ENCODE data around the gene SPACA7.

DNA sequence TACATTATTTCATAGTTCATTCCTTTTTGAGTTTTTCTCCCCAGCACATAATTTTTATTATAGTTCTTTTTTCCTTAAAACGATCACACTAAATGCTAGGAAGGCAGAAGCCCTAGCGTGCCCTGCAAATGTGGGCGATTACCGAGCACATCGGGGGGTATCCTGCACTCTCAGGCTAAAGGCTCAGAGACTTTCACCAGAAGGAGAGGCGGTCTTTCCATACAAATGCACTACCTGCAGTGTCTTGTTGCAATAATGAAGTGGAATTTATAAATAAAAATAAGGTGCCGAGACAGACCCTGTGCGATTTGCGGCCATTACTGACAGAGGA, 29.3 kb upstream of the SPACA7 start:
- no peak for TF ChIP-seq POLR2AphosphoS5 (IDR thresholded peaks at IDR 0.05; ENCODE audit: low read depth, low read length)
- TF ChIP-seq, protein P1, sequence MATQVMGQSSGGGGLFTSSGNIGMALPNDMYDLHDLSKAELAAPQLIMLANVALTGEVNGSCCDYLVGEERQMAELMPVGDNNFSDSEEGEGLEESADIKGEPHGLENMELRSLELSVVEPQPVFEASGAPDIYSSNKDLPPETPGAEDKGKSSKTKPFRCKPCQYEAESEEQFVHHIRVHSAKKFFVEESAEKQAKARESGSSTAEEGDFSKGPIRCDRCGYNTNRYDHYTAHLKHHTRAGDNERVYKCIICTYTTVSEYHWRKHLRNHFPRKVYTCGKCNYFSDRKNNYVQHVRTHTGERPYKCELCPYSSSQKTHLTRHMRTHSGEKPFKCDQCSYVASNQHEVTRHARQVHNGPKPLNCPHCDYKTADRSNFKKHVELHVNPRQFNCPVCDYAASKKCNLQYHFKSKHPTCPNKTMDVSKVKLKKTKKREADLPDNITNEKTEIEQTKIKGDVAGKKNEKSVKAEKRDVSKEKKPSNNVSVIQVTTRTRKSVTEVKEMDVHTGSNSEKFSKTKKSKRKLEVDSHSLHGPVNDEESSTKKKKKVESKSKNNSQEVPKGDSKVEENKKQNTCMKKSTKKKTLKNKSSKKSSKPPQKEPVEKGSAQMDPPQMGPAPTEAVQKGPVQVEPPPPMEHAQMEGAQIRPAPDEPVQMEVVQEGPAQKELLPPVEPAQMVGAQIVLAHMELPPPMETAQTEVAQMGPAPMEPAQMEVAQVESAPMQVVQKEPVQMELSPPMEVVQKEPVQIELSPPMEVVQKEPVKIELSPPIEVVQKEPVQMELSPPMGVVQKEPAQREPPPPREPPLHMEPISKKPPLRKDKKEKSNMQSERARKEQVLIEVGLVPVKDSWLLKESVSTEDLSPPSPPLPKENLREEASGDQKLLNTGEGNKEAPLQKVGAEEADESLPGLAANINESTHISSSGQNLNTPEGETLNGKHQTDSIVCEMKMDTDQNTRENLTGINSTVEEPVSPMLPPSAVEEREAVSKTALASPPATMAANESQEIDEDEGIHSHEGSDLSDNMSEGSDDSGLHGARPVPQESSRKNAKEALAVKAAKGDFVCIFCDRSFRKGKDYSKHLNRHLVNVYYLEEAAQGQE (IDR thresholded peaks at IDR 0.05; ENCODE audit: insufficient read depth in 1 of 2, low read depth in 2 of 2, low read length in 2 of 2) = no peak

Measured in PFSK-1 (cell line).